Fibroblast of lung (primary cell): Measurements from ENCODE around the gene SLC4A8. TPM values are rescaled to one million over a fixed set of nuclear protein-coding genes. Genes with fewer than 3 reads are reported as not detected.

ENCODE experiments used
- DNase-seq, 2 donors: peaks; one replicate each; pipeline versions ENCODE4 v3.0.0 to v3.0.0-alpha.2; 2010; ENCODE audit warnings: low read depth in 2 of 2
- H2AFZ ChIP-seq: 2 replicates; pipeline ENCODE4 v1.5.1; 2012; ENCODE audit warnings: low read length, control low read depth, inconsistent platforms
- H3K27ac ChIP-seq: 2 replicates; pipeline ENCODE4 v1.5.1; 2011; ENCODE audit warnings: low read length, control low read depth; ENCODE audit not compliant: insufficient read depth
- H3K27me3 ChIP-seq: 2 replicates; pipeline ENCODE4 v1.5.1; 2011; ENCODE audit warnings: mild to moderate bottlenecking, low read length; ENCODE audit not compliant: control insufficient read depth, insufficient read depth
- H3K36me3 ChIP-seq: 2 replicates; pipeline ENCODE4 v1.5.1; 2011; ENCODE audit warnings: low read length; ENCODE audit not compliant: control insufficient read depth, insufficient read depth
- H3K4me1 ChIP-seq: 2 replicates; pipeline ENCODE4 v1.5.1; 2011; ENCODE audit warnings: low read length; ENCODE audit not compliant: control insufficient read depth, insufficient read depth; ENCODE audit errors: extremely low read depth
- H3K4me2 ChIP-seq: 2 replicates; pipeline ENCODE4 v1.5.1; 2011; ENCODE audit warnings: low read length, control low read depth; ENCODE audit not compliant: insufficient read depth; ENCODE audit errors: extremely low read depth
- H3K4me3 ChIP-seq, 4 experiments: fragments of 200-600 bp in 1 of 4; sonication (generic) in 1 of 4; replicated peaks in 1 of 4; 2 replicates each; pipeline ENCODE4 v1.5.1; 2011 to 2016; ENCODE audit warnings: low read length in 4 of 4, low read depth in 3 of 4, mild to moderate bottlenecking in 3 of 4, control low read depth in 2 of 4, inconsistent platforms in 1 of 4, mixed read lengths in 1 of 4; ENCODE audit not compliant: insufficient read depth in 1 of 4; ENCODE audit errors: control extremely low read depth in 1 of 4
- H3K79me2 ChIP-seq: 2 replicates; pipeline ENCODE4 v1.5.1; 2012; ENCODE audit warnings: mild to moderate bottlenecking, low read length, inconsistent platforms; ENCODE audit not compliant: control insufficient read depth, insufficient read depth
- H3K9ac ChIP-seq: 2 replicates; pipeline ENCODE4 v1.5.1; 2011; ENCODE audit warnings: mild to moderate bottlenecking, low read length, control low read depth; ENCODE audit not compliant: insufficient read depth
- H3K9me3 ChIP-seq: 2 replicates; pipeline ENCODE4 v1.5.1; 2012; ENCODE audit warnings: low read depth, low read length; ENCODE audit not compliant: control insufficient read depth, insufficient read depth
- H4K20me1 ChIP-seq: 2 replicates; pipeline ENCODE4 v1.5.1; 2011; ENCODE audit warnings: low read length; ENCODE audit not compliant: control insufficient read depth, insufficient read depth; ENCODE audit errors: extremely low read depth
- EZH2 ChIP-seq: IDR thresholded peaks from 2 replicates; pipeline ENCODE4 v1.5.1; 2012; ENCODE audit warnings: low read length, control low read depth, mild to moderate bottlenecking; ENCODE audit errors: missing control alignments
- polyA plus RNA-seq, 2 donors: library from polyadenylated mRNA; depleted of rRNA in 1 of 2; stranded (reverse) in 1 of 2; unstranded in 1 of 2; fragments of >200 nt; gene quantifications; 2 replicates each; pipeline ENCODE4 v1.2.1, GENCODE V29; 2011 to 2012; ENCODE audit warnings: missing spikeins in 1 of 2
- total RNA-seq: library from RNA; depleted of rRNA; stranded (reverse); fragments of >200 nt; gene quantifications from 2 replicates; pipeline ENCODE4 v1.2.1, GENCODE V29; 2014
- TF ChIP-seq, protein P1 (sequence below), 2 donors: IDR thresholded peaks in 1 of 2; conservative IDR thresholded peaks in 1 of 2; 1 replicate in 1 of 2; 2 replicates in 1 of 2; pipeline ENCODE4 v1.5.1; 2011 to 2012; ENCODE audit warnings: low read length in 2 of 2, control low read depth in 1 of 2, inconsistent platforms in 1 of 2, low read depth in 1 of 2, mild to moderate bottlenecking in 1 of 2

SLC4A8 gene
- total and polyA plus RNA-seq, 2 donors (not counting 1 experiment from before 2014, with no cell fraction given), result 4.9 to 7.3 TPM

DNA sequence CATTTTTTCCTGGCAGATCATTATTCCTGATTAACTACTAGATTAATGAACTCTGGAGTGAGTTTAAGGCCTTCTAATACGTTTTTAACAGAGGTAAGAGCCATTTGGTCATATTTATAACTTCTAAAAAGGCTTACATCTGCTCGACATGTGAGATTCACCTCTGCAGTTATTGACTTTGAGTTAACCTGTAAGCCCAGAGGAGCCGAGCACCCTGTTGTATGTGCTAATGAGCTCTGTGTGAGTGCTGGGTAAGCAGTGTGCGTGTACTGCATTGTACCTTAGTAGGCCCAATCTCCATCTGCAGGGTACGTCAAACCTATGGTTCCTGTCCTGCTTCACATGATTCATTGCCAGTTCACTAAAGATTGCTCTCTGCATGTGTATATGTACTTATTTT lies 18.9 kb downstream of the SLC4A8 start:
- no peaks in the 10 kb centered on the region for H3K36me3 ChIP-seq
- H3K79me2 ChIP-seq, result no peaks in the 10 kb centered on the region
- no peak overlapping the region for H2AFZ ChIP-seq
- H4K20me1 ChIP-seq, result no peaks in the 10 kb centered on the region
- no peak overlapping the region for H3K9ac ChIP-seq
- H3K4me1 ChIP-seq, result no peaks in the 10 kb centered on the region
- H3K27ac ChIP-seq, result no peak overlapping the region
- H3K9me3 ChIP-seq, result no peaks in the 10 kb centered on the region
- no peak overlapping the region for H3K4me2 ChIP-seq
- no peaks in the 10 kb centered on the region for H3K27me3 ChIP-seq
- H3K4me3 ChIP-seq, result no peak overlapping the region
- no peak for DNase-seq
- TF ChIP-seq EZH2, result no peak
- TF ChIP-seq, protein P1, sequence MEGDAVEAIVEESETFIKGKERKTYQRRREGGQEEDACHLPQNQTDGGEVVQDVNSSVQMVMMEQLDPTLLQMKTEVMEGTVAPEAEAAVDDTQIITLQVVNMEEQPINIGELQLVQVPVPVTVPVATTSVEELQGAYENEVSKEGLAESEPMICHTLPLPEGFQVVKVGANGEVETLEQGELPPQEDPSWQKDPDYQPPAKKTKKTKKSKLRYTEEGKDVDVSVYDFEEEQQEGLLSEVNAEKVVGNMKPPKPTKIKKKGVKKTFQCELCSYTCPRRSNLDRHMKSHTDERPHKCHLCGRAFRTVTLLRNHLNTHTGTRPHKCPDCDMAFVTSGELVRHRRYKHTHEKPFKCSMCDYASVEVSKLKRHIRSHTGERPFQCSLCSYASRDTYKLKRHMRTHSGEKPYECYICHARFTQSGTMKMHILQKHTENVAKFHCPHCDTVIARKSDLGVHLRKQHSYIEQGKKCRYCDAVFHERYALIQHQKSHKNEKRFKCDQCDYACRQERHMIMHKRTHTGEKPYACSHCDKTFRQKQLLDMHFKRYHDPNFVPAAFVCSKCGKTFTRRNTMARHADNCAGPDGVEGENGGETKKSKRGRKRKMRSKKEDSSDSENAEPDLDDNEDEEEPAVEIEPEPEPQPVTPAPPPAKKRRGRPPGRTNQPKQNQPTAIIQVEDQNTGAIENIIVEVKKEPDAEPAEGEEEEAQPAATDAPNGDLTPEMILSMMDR (conservative IDR thresholded peaks at IDR 0.05 in 1 of 2, IDR thresholded peaks at IDR 0.05 in 1 of 2; ENCODE audit: low read depth in 1 of 2, low read length in 2 of 2), result no peak

DNA sequence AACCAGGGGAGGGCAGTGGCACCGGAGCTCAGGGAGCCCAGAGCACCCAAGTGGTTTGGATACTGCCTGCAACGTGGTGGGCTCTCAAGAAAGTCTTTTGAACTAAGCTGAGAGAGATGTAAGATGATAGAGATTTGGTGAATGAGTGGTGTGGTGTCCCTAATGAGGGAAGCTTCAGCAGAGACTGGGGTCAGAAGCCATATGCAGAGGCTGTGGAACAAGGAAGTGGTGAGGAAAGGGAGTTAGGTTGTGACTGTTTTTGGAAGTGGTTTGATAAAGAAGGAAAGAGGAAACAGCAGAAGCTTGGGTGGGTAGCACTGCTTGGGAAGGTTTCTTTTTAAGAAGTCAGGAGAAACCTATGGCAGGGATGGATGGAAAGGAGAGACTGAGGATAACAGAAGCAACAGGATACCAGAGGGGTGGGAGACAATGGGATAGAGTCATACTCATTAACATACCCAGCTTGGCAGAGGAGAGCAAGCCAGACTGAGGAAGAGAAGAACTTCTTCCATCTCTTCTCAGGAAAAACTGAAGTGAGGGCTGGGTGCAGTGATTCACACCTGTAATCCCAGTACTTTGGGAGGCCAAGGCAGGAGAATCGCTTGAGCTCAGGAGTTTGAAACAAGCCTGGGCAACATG lies 24.1 kb downstream of the SLC4A8 start:
- Histone ChIP-seq H3K4me1 (no peaks in the 10 kb centered on the region), H2AFZ (no peak overlapping the region), H3K27me3 (no peaks in the 10 kb centered on the region), H3K36me3 (no peaks in the 10 kb centered on the region), H3K79me2 (no peaks in the 10 kb centered on the region), H3K4me3 (no peak overlapping the region), H3K27ac (no peak overlapping the region), H3K9ac (no peak overlapping the region), H4K20me1 (no peaks in the 10 kb centered on the region), H3K4me2 (no peak overlapping the region), H3K9me3 (no peaks in the 10 kb centered on the region)
- DNase-seq, result no peak
- TF ChIP-seq EZH2, result no peak
- TF ChIP-seq, protein P1 (conservative IDR thresholded peaks at IDR 0.05 in 1 of 2, IDR thresholded peaks at IDR 0.05 in 1 of 2; ENCODE audit: low read depth in 1 of 2, low read length in 2 of 2), result no peak

DNA sequence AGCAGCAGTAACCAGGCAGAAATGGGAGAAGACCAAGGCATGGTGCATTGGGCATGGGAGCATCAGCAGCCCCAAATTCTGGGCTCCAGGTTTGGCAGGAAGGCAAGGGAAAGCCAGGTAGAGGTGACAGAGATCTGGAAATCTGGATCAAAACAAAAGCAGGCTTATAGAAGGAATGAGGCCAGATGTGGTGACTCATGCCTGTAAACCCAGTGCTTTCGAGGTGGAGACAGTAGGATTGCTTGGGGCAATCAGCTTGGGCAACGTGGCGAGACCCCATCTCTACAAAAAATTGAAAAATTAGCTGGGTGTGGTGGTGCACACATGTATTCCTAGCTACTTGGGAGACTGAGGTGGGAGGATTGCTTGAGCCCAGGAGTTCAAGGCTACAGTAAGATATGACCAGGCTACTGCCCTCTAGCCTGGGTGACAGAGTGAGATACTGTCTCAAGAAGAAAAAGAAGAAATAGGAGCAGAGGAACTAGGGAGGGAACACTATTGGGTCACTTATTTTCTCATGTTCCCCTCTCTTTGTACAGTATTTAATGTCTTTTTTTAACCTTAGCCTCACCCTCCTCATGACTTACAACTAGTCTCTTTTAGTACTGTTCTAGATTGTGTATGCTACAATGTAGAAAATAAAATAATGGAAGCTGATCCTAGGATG lies 25.1 kb downstream of the SLC4A8 start:
- H3K4me1 ChIP-seq, result no peaks in the 10 kb centered on the region
- H2AFZ ChIP-seq, result no peak overlapping the region
- H3K27ac ChIP-seq, result no peak overlapping the region
- no peaks in the 10 kb centered on the region for H3K9me3 ChIP-seq
- H3K9ac ChIP-seq, result no peak overlapping the region
- no peak overlapping the region for H3K4me3 ChIP-seq
- no peaks in the 10 kb centered on the region for H4K20me1 ChIP-seq
- H3K36me3 ChIP-seq, result no peaks in the 10 kb centered on the region
- no peak overlapping the region for H3K4me2 ChIP-seq
- peak in 1 of 2 donors; percentile 11 for DNase-seq
- H3K79me2 ChIP-seq, result no peaks in the 10 kb centered on the region
- no peaks in the 10 kb centered on the region for H3K27me3 ChIP-seq
- TF ChIP-seq, protein P1 (conservative IDR thresholded peaks at IDR 0.05 in 1 of 2, IDR thresholded peaks at IDR 0.05 in 1 of 2; ENCODE audit: low read depth in 1 of 2, low read length in 2 of 2), result no peak
- TF ChIP-seq EZH2, result no peak
